Sciatic nerve (tissue), 2 donors: ENCODE data around the gene HES2. TPM values are rescaled to one million over a fixed set of nuclear protein-coding genes. Genes with fewer than 3 reads are reported as not detected.
A peak's percentile ranks its signal among the peaks of the same experiment; 100 is the strongest.
"Not testable (repeated sequence)": the region's sequence is repeated elsewhere in the genome, so short reads cannot be mapped to it uniquely, and the experiment has no call there.

Experiments
- ATAC-seq: fragments of 200-7000 bp; cut with Tn5 transposase; one replicate; pipeline ENCODE4 v1.9.1; 2020; ENCODE audit warnings: mild to moderate bottlenecking, moderate library complexity
- DNase-seq: peaks from one replicate; pipeline ENCODE4 v3.0.0-alpha.2; 2020; ENCODE audit warnings: low spot score
- intact Hi-C: fragments of 100-400 bp; cut with DNase I; formaldehyde crosslinking; loops from one replicate; pipeline ENCODE4 v1.14.2; 2022
- total RNA-seq: library from RNA; stranded (reverse); fragmentation: NEBNext Ultra II Directional; extraction: Animal tissue kit (Norgen Biotek cat#: 25700); gene quantifications from one replicate; pipeline ENCODE4 v1.2.1, GENCODE V29; 2021
- donor health status: DM: no; HTN: no; CAD: no.
- donor health status: DM: no; HTN: no; CAD: no.

The HES2 gene
- total RNA-seq, 1 donor from 2014 or later: not detected

- intact Hi-C loops: no loop called here
- ATAC-seq: no peak
Observed at GRCh38 chr1:6440198-6441126, 20.7 kb upstream of the HES2 start.

GRCh38 chr1:6438047-6438525 is 18.4 kb upstream of the HES2 start:
- ATAC-seq: peak; percentile 69
- DNase-seq: peak; percentile 81
- intact Hi-C loops: loop anchor here (10.0 kb wide), 1 partner anchor 193 kb away; the partner anchor contains the start of gene HES3

More at GRCh38 chr1:6440198-6441126, 20.7 kb upstream of the HES2 start:
- DNase-seq: no peak

GRCh38 chr1:6437012-6437700 is 17.4 kb upstream of the HES2 start:
- peak; percentile 47 for ATAC-seq
- not testable (repeated sequence) for DNase-seq
- intact Hi-C loops: loop anchor here (10.0 kb wide), 1 partner anchor 192 kb away; the partner anchor contains the start of gene HES3

GRCh38 chr1:6436277-6436676 is 16.6 kb upstream of the HES2 start:
- not testable (repeated sequence) for DNase-seq, ATAC-seq
- intact Hi-C loops: loop anchor here (10.0 kb wide), 1 partner anchor 191 kb away; the partner anchor contains the start of gene HES3

GRCh38 chr1:6435547-6435946 is 15.8 kb upstream of the HES2 start:
- intact Hi-C loops: loop anchor here (10.0 kb wide), 1 partner anchor 191 kb away; the partner anchor contains the start of gene HES3
- ATAC-seq: no peak

GRCh38 chr1:6435129-6435528 is 15.4 kb upstream of the HES2 start:
- ATAC-seq: no peak
- intact Hi-C loops: loop anchor here (10.0 kb wide), 1 partner anchor 190 kb away; the partner anchor contains the start of gene HES3
- no peak for DNase-seq

More at GRCh38 chr1:6435547-6435946, 15.8 kb upstream of the HES2 start:
- no peak for DNase-seq

GRCh38 chr1:6434186-6434585 is 14.5 kb upstream of the HES2 start:
- intact Hi-C loops: loop anchor here (10.0 kb wide), 1 partner anchor 189 kb away; the partner anchor contains the start of gene HES3
- ATAC-seq: no peak
- DNase-seq: no peak

GRCh38 chr1:6431645-6432579 is 12.2 kb upstream of the HES2 start:
- DNase-seq, ATAC-seq: not testable (repeated sequence)
- intact Hi-C loops: loop anchor here (10.0 kb wide), 1 partner anchor 187 kb away; the partner anchor contains the start of gene HES3

GRCh38 chr1:6429660-6430411 is 10.1 kb upstream of the HES2 start:
- intact Hi-C loops: loop anchor here (10.0 kb wide), 1 partner anchor 185 kb away; the partner anchor contains the start of gene HES3
- not testable (repeated sequence) for ATAC-seq, DNase-seq

- intact Hi-C loops, ATAC-seq, DNase-seq: not testable (repeated sequence)
Observed at GRCh38 chr1:6428453-6428852, 8.7 kb upstream of the HES2 start.

GRCh38 chr1:6427441-6428390 is 8.0 kb upstream of the HES2 start:
- ATAC-seq (no peak), DNase-seq (no peak)
- intact Hi-C loops: no loop called here

- intact Hi-C loops: no loop called here
- DNase-seq (no peak), ATAC-seq (no peak)
Observed at GRCh38 chr1:6426972-6427350, 7.2 kb upstream of the HES2 start.

- ATAC-seq (no peak), DNase-seq (no peak)
- intact Hi-C loops: no loop called here
Observed at GRCh38 chr1:6426277-6426971, 6.7 kb upstream of the HES2 start.

GRCh38 chr1:6425658-6426057 is 5.9 kb upstream of the HES2 start:
- DNase-seq: no peak
- intact Hi-C loops: no loop called here
- ATAC-seq: no peak

GRCh38 chr1:6424619-6425593 is 5.2 kb upstream of the HES2 start, which contains the start of gene ESPN:
Gene ESPN (plus strand): TSS chr1:6424776. CDS start chr1:6424956, 180 bp downstream.
- no peak for DNase-seq
- intact Hi-C loops: no loop called here
- no peak for ATAC-seq
